ENCODE results near the gene RELL1.

- TF ChIP-seq EP300 (IDR thresholded peaks at IDR 0.05) (no peak), CTCF (IDR thresholded peaks at IDR 0.05) (no peak), POLR2A (IDR thresholded peaks at IDR 0.05) (no peak), POLR2AphosphoS5 (IDR thresholded peaks at IDR 0.05) (no peak)
Measured at GRCh38 chr4:37671072-37671471, 15.1 kb downstream of the RELL1 start.

Measured in stomach (tissue), 4 donors.